GM12878 (cell line): Measurements from ENCODE around the gene NRXN3. TPM values are rescaled to one million over a fixed set of nuclear protein-coding genes. Genes with fewer than 3 reads are reported as not detected.

Experiments
- ATAC-seq: fragments of 200-7000 bp; cut with Tn5 transposase; 3 replicates; pipeline ENCODE4 v1.9.1; 2020; ENCODE audit warnings: mild to moderate bottlenecking, moderate library complexity
- BruUV-seq: library from RNA; stranded (reverse); fragments of 400-500 nt; replicated peaks from 2 replicates; lab custom pipeline; 2021; lab: Mats Ljungman, UMichigan
- CTCF ChIA-PET: fragments of 300-600 bp; sonication (Branson Sonifier 250); formaldehyde crosslinking; extraction: SDS; loops from one replicate; lab custom pipeline; 2021; ENCODE audit warnings: inconsistent platforms; lab: Yijun Ruan, JAX
- POLR2A ChIA-PET: fragments of 350-600 bp; formaldehyde crosslinking; extraction: SDS; loops from one replicate; lab custom pipeline; 2021; ENCODE audit warnings: inconsistent platforms; lab: Charles Lee
- RAD21 ChIA-PET: fragments of 300-600 bp; sonication (Branson Sonifier 250); formaldehyde crosslinking; loops from one replicate; lab custom pipeline; 2023; ENCODE audit warnings: antibody characterized with exemption; ENCODE audit not compliant: unreplicated experiment; lab: Charles Lee
- SMC1A ChIA-PET: fragments of 300-600 bp; sonication (Branson Sonifier 250); formaldehyde crosslinking; loops from one replicate; lab custom pipeline; 2023; ENCODE audit not compliant: unreplicated experiment, uncharacterized antibody; lab: Charles Lee
- DNase-seq: peaks from one replicate; pipeline ENCODE4 v3.0.0-alpha.2; 2011; ENCODE audit warnings: low read depth, low spot score
- FAIRE-seq: peaks from 3 replicates; lab custom pipeline; 2011; peaks lifted over from hg19 to GRCh38; lab: Jason Lieb, UNC
- H2AFZ ChIP-seq: 2 replicates; pipeline ENCODE4 v1.6.0; 2011; ENCODE audit warnings: low read depth, low read length, control low read depth; ENCODE audit not compliant: control insufficient read depth
- H3K27ac ChIP-seq: 2 replicates; pipeline ENCODE4 v1.5.1; 2011; ENCODE audit warnings: control low read depth; ENCODE audit not compliant: control insufficient read depth, insufficient read depth
- H3K27me3 ChIP-seq, 2 experiments: replicated peaks in 1 of 2; 2 replicates each; pipeline versions ENCODE4 v1.6.0 to v1.6.1; 2011; ENCODE audit warnings: low read length in 1 of 2; ENCODE audit not compliant: control insufficient read depth in 2 of 2, insufficient read depth in 2 of 2
- H3K36me3 ChIP-seq, 2 experiments: 2 replicates each; pipeline ENCODE4 v1.5.1; 2011; ENCODE audit warnings: low read length in 1 of 2; ENCODE audit not compliant: control insufficient read depth in 2 of 2, insufficient read depth in 2 of 2
- H3K4me1 ChIP-seq: 2 replicates; pipeline ENCODE4 v1.6.1; 2011; ENCODE audit warnings: mild to moderate bottlenecking, low read length, moderate library complexity, mixed read lengths; ENCODE audit not compliant: control insufficient read depth, insufficient read depth
- H3K4me2 ChIP-seq: 2 replicates; pipeline ENCODE4 v1.6.0; 2011; ENCODE audit warnings: control low read depth; ENCODE audit not compliant: control insufficient read depth, insufficient read depth
- H3K4me3 ChIP-seq: fragments of 200-600 bp; sonication (generic); 2 replicates; pipeline ENCODE4 v1.5.1; 2016
- H3K79me2 ChIP-seq: 2 replicates; pipeline ENCODE4 v1.6.0; 2011; ENCODE audit warnings: low read length; ENCODE audit not compliant: control insufficient read depth, insufficient read depth
- H3K9ac ChIP-seq: 2 replicates; pipeline ENCODE4 v1.8.0; 2011; ENCODE audit warnings: low read length, control low read depth, mixed read lengths; ENCODE audit not compliant: control insufficient read depth, insufficient read depth
- H3K9me3 ChIP-seq: replicated peaks from 3 replicates; pipeline ENCODE4 v1.5.1; 2011; ENCODE audit warnings: mild to moderate bottlenecking, low read length; ENCODE audit not compliant: control insufficient read depth, insufficient read depth
- H4K20me1 ChIP-seq: 2 replicates; pipeline ENCODE4 v1.6.0; 2011; ENCODE audit not compliant: control insufficient read depth, insufficient read depth
- CHD1 ChIP-seq: IDR thresholded peaks from 2 replicates; pipeline ENCODE4 v1.6.1; 2012; ENCODE audit warnings: low read depth, low read length, improper control_type of control experiment
- HDAC6 ChIP-seq: fragments of 200-600 bp; sonication (generic); IDR thresholded peaks from one replicate; pipeline ENCODE4 v1.8.0; 2017; ENCODE audit warnings: antibody characterized with exemption; ENCODE audit not compliant: unreplicated experiment
- MYB ChIP-seq: fragments of 150-350 bp; IDR thresholded peaks from 2 replicates; pipeline ENCODE4 v1.6.1; 2014; ENCODE audit warnings: mild to moderate bottlenecking, low read depth, low read length, borderline replicate concordance
- NBN ChIP-seq: fragments of 450-650 bp; IDR thresholded peaks from 2 replicates; pipeline ENCODE4 v1.6.1; 2016
- NFIC ChIP-seq: IDR thresholded peaks from 2 replicates; pipeline ENCODE4 v1.6.1; 2012; ENCODE audit warnings: low read depth, mild to moderate bottlenecking, inconsistent platforms, low read length, moderate library complexity
- NR2F1 ChIP-seq: fragments of 450-650 bp; conservative IDR thresholded peaks from 2 replicates; pipeline ENCODE4 v1.6.1; 2017; ENCODE audit warnings: mild to moderate bottlenecking
- PAX8 ChIP-seq: fragments of 450-650 bp; IDR thresholded peaks from 2 replicates; pipeline ENCODE4 v1.6.1; 2017; ENCODE audit warnings: mild to moderate bottlenecking, moderate library complexity
- RB1 ChIP-seq: fragments of 450-650 bp; formaldehyde crosslinking; IDR thresholded peaks from 2 replicates; pipeline ENCODE4 v1.6.1; 2017; ENCODE audit warnings: mild to moderate bottlenecking, borderline replicate concordance
- SP1 ChIP-seq: IDR thresholded peaks from one replicate; pipeline ENCODE4 v1.6.1; 2011; ENCODE audit warnings: low read depth, low read length
- SRF ChIP-seq, 2 experiments: IDR thresholded peaks; 2 replicates each; pipeline ENCODE4 v1.6.1; 2011; ENCODE audit warnings: low read depth in 2 of 2, low read length in 2 of 2, mild to moderate bottlenecking in 1 of 2, moderate library complexity in 1 of 2
- ZNF217 ChIP-seq: fragments of 450-650 bp; IDR thresholded peaks from 2 replicates; pipeline ENCODE4 v1.6.1; 2017; ENCODE audit warnings: antibody characterized with exemption, mild to moderate bottlenecking
- ZNF622 ChIP-seq: fragments of 450-650 bp; IDR thresholded peaks from 2 replicates; pipeline ENCODE4 v1.6.1; 2017; ENCODE audit warnings: mild to moderate bottlenecking, inconsistent platforms
- WGBS: methylation state at CpG from one replicate; pipeline ENCODE4 v1.1.6; 2016; ENCODE audit warnings: low lambda C conversion rate; ENCODE audit not compliant: insufficient replicate concordance, insufficient coverage; ENCODE audit errors: missing lambda C conversion rate; 5-methylcytosine and 5-hydroxymethylcytosine counted together
- in situ Hi-C: fragments of 300-500 bp; cut with MboI; formaldehyde crosslinking; loops from 9 replicates; pipeline ENCODE4 v1.14.3; 2018; ENCODE audit warnings: mixed read lengths
- intact Hi-C: fragments of 100-400 bp; cut with micrococcal nuclease; formaldehyde crosslinking; loops from one replicate; pipeline ENCODE4 v1.14.2; 2022; ENCODE audit not compliant: unreplicated experiment
- polyA plus RNA-seq, 11 experiments: library from polyadenylated mRNA; depleted of rRNA in 4 of 11; unstranded in 6 of 11; stranded (reverse) in 5 of 11; fragments of >200 nt; fragmentation: Nextera tagmentation in 4 of 11; fragmentation: Illumina TruSeq in 1 of 11; extraction: Ambion mirVana in 4 of 11; extraction: Trizol in 1 of 11; gene quantifications; 1 replicate in 1 of 11; 2 replicates in 10 of 11; pipeline versions ENCODE4 v1.2.1 to v1.2.3, GENCODE V29; 2011 to 2016; ENCODE audit warnings: inconsistent platforms in 2 of 11, missing spikeins in 2 of 11, low read depth in 1 of 11
- total RNA-seq, 4 experiments: library from RNA; depleted of rRNA in 3 of 4; stranded (reverse); fragments of >200 nt in 3 of 4; fragmentation: Illumina TruSeq in 1 of 4; extraction: Trizol in 1 of 4; gene quantifications; 2 replicates each; pipeline versions ENCODE4 v1.2.1 to v1.2.3, GENCODE V29; 2013 to 2021
- TF ChIP-seq, protein P1 (sequence below): IDR thresholded peaks from 2 replicates; pipeline ENCODE4 v1.6.1; 2012; ENCODE audit warnings: low read depth, low read length, improper control_type of control experiment
- TF ChIP-seq, protein P2 (sequence below): IDR thresholded peaks from 2 replicates; pipeline ENCODE4 v1.6.1; 2012; ENCODE audit warnings: low read depth, low read length, improper control_type of control experiment

Gene NRXN3
- total and polyA plus RNA-seq, 10 of the 15 experiments (the other 5 are each of a cell fraction or from before 2014, with no cell fraction given): 0.52 to 3.3 (median 1.4) TPM

DNA sequence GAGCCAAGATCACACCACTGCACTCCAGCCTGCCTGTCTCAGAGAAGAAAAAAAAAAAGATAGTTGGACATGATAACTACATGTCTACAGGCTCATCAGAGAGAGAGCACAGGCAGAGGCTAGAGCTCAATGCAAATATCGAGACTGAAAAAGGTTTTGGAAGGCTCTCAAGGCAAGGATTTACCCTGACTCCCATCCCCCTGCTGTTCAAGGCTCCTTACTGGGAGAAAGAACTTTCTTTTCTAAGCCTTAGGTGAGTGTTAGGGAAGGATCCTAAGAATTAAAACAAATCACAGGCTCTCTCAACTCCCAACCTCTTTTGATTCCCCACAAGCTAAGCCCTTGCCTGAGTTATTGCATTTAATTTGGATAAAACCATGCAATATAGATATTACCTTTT, 1516.0 kb downstream of the NRXN3 start:
- ChIA-PET POLR2A (no interaction called here), RAD21 (no interaction called here), CTCF (no interaction called here), SMC1A (interaction anchor here (0.5 kb wide), 1 partner anchor 15 kb away, joined by 3 read pairs; no protein-coding TSS in a partner anchor)
- 14% methylated on average over 1 of the region's 1 CpG for WGBS
- no peaks in the 10 kb centered on the region for H3K4me1 ChIP-seq
- H3K36me3 ChIP-seq: no peaks in the 10 kb centered on the region
- FAIRE-seq (no peak), DNase-seq (no peak), ATAC-seq (no peak)
- no peak overlapping the region for H3K4me2 ChIP-seq
- no peaks in the 10 kb centered on the region for H3K27me3 ChIP-seq
- intact Hi-C loops (no loop called here), in situ Hi-C loops (no loop called here)
- no peak overlapping the region for H3K9ac ChIP-seq
- TF ChIP-seq, protein P1, sequence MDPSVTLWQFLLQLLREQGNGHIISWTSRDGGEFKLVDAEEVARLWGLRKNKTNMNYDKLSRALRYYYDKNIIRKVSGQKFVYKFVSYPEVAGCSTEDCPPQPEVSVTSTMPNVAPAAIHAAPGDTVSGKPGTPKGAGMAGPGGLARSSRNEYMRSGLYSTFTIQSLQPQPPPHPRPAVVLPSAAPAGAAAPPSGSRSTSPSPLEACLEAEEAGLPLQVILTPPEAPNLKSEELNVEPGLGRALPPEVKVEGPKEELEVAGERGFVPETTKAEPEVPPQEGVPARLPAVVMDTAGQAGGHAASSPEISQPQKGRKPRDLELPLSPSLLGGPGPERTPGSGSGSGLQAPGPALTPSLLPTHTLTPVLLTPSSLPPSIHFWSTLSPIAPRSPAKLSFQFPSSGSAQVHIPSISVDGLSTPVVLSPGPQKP: no peak
- TF ChIP-seq NFIC (no peak), PAX8 (no peak), CHD1 (no peak), SP1 (no peak), ZNF217 (no peak), NR2F1 (no peak), MYB (no peak), HDAC6 (no peak), ZNF622 (no peak), NBN (no peak), RB1 (no peak), SRF (IDR thresholded peaks at IDR 0.05; ENCODE audit: low read depth in 2 of 2, low read length in 2 of 2) (no peak)
- TF ChIP-seq, protein P2, sequence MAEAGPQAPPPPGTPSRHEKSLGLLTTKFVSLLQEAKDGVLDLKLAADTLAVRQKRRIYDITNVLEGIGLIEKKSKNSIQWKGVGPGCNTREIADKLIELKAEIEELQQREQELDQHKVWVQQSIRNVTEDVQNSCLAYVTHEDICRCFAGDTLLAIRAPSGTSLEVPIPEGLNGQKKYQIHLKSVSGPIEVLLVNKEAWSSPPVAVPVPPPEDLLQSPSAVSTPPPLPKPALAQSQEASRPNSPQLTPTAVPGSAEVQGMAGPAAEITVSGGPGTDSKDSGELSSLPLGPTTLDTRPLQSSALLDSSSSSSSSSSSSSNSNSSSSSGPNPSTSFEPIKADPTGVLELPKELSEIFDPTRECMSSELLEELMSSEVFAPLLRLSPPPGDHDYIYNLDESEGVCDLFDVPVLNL: no peak
- BruUV-seq: no TSS peak
- no peak overlapping the region for H2AFZ ChIP-seq
- no peaks in the 10 kb centered on the region for H3K79me2 ChIP-seq
- no peaks in the 10 kb centered on the region for H3K9me3 ChIP-seq
- no peak overlapping the region for H3K27ac ChIP-seq
- no peaks in the 10 kb centered on the region for H4K20me1 ChIP-seq
- H3K4me3 ChIP-seq: no peak overlapping the region
